ENCODE data around the gene CCDC91.
"Not testable (repeated sequence)": the region's sequence is repeated elsewhere in the genome, so short reads cannot be mapped to it uniquely, and the experiment has no call there.

DNA sequence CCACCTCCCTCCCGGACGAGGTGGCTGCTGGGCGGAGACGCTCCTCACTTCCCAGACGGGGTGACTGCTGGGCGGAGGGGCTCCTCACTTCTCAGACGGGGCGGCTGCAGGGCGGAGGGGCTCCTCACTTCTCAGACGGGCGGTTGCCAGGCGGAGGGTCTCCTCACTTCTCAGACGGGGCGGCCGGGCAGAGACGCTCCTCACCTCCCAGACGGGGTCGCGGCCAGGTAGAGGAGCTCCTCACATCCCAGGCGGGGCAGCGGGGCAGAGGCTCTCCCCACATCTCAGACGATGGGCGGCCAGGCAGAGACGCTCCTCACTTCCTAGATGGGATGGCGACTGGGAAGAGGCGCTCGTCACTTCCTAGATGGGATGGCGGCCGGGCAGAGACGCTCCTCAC lies 10.9 kb downstream of the CCDC91 start:
- TF ChIP-seq, protein P1, sequence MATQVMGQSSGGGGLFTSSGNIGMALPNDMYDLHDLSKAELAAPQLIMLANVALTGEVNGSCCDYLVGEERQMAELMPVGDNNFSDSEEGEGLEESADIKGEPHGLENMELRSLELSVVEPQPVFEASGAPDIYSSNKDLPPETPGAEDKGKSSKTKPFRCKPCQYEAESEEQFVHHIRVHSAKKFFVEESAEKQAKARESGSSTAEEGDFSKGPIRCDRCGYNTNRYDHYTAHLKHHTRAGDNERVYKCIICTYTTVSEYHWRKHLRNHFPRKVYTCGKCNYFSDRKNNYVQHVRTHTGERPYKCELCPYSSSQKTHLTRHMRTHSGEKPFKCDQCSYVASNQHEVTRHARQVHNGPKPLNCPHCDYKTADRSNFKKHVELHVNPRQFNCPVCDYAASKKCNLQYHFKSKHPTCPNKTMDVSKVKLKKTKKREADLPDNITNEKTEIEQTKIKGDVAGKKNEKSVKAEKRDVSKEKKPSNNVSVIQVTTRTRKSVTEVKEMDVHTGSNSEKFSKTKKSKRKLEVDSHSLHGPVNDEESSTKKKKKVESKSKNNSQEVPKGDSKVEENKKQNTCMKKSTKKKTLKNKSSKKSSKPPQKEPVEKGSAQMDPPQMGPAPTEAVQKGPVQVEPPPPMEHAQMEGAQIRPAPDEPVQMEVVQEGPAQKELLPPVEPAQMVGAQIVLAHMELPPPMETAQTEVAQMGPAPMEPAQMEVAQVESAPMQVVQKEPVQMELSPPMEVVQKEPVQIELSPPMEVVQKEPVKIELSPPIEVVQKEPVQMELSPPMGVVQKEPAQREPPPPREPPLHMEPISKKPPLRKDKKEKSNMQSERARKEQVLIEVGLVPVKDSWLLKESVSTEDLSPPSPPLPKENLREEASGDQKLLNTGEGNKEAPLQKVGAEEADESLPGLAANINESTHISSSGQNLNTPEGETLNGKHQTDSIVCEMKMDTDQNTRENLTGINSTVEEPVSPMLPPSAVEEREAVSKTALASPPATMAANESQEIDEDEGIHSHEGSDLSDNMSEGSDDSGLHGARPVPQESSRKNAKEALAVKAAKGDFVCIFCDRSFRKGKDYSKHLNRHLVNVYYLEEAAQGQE (IDR thresholded peaks at IDR 0.05; ENCODE audit: insufficient read depth in 1 of 2, low read depth in 2 of 2, low read length in 1 of 2) = not testable (repeated sequence)
- TF ChIP-seq, protein P2, sequence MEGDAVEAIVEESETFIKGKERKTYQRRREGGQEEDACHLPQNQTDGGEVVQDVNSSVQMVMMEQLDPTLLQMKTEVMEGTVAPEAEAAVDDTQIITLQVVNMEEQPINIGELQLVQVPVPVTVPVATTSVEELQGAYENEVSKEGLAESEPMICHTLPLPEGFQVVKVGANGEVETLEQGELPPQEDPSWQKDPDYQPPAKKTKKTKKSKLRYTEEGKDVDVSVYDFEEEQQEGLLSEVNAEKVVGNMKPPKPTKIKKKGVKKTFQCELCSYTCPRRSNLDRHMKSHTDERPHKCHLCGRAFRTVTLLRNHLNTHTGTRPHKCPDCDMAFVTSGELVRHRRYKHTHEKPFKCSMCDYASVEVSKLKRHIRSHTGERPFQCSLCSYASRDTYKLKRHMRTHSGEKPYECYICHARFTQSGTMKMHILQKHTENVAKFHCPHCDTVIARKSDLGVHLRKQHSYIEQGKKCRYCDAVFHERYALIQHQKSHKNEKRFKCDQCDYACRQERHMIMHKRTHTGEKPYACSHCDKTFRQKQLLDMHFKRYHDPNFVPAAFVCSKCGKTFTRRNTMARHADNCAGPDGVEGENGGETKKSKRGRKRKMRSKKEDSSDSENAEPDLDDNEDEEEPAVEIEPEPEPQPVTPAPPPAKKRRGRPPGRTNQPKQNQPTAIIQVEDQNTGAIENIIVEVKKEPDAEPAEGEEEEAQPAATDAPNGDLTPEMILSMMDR (IDR thresholded peaks at IDR 0.05) = not testable (repeated sequence)
- TF ChIP-seq POLR2AphosphoS5 (IDR thresholded peaks at IDR 0.05; ENCODE audit: low read depth, low read length); SIN3A (IDR thresholded peaks at IDR 0.05; ENCODE audit: borderline replicate concordance, insufficient read depth, low read depth, low read length): not testable (repeated sequence)
